G401.6 (cell line): Measurements from ENCODE around the gene TBL1Y.
"Not testable (repeated sequence)": the region's sequence is repeated elsewhere in the genome, so short reads cannot be mapped to it uniquely, and the experiment has no call there.

Source experiments
- FAIRE-seq: peaks from 2 replicates; lab custom pipeline; 2012; peaks lifted over from hg19 to GRCh38; lab: Jason Lieb, UNC

The TBL1Y gene

DNA sequence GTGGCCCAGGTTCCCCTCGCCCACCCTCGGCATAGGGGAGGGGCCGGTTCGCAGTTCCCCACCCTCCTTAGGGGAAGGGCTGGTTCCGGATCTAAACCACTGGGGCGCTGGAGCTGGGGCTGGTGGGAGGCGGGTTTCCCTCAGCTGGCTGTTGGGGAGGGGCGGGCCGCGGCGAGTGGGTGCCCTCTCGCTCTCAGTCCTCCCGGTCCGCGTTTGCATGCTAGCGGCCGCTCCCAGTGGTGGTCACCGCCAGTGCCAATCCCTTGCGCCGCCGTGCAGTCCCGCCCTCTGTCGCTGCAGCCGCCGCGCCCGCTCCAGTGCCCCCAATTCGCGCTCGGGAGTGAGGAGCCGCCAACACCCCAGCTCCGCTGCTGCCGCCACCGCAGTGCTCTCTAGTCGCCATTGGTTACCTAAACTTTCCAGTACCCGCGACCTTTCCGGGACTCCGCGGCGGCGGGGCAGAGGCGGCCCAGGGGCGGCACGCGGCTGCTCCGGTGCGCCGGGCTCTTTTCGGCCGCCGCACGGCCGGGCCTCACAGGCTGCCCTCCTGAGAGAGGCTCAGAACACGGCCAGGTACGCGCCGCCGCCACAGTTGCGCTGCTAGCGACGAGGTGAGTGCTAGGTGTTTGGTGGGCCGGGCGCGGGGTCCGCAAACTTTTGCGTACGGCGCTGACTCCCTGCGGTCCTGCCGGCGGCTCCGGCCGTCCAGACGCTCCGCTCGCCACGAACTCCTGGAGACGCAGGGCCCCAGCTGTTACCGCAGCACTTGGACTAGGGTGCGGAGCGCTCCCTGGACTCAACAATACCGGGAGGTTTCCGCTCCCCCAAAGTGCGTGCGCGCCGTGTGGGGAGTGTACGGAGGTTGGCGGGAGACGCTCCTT, at the start of gene TBL1Y:
Gene TBL1Y, plus strand, starts transcription at position 326 of the 881 bp plus-strand sequence. CDS start 114,388 bp downstream, outside the sequence.
- FAIRE-seq, result no peak

DNA sequence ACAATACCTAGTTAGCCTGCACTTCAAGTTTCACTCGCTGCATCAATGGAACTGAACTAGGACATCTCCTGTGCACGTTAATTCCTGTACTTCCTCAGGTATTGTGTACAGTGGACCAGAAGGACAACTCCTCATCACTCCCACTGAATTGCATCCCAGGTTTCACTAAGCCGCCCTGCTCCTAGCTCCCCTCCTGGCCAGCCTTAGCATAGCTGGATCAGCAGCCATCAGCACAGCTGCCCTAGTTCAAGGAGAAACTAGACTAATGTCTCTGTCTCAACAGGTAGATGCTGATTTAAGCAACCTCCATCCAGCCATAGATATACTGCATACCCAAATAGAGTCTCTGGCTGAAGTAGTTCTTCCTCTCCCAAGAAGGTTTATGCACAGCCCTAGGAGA, 16.0 kb upstream of the TBL1Y start:
- no peak for FAIRE-seq

DNA sequence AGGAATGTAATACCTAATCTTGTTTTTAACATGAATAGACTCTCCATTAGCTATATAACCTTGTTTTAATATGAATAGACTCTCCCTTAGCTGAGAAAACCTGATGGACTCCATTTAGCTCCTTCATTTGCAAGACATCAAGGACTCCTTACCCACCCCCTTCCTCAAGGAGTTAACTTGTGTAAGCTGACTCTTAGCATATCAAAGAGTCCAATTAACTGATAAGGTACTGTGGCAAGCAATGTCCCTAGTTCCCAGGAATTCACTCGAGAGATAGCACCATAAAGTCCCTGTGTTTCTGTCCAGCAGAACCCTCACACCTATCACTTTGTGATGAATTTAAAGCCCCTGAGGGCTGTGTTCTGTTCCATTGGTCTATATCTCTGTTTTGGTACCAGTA, 15.3 kb upstream of the TBL1Y start:
- FAIRE-seq, result no peak

DNA sequence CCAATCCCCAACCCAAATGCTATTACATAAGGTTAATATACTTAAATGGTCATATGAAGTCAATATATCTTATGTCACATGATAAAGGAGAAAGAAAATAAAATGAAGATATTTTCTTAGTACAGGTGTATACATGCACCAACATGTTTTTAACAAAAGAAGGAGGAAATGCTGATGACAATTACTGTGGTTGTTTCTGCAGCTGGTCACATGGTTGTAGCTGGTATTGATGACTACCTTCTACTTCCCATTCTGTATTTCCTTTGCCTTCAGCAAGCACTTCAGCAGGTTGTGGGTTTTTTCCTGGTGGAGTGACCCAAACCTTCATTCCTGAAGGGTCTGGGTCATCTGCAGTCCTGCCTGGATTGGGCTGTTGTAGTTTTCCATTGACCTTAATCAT, 8.4 kb upstream of the TBL1Y start:
- not testable (repeated sequence) for FAIRE-seq

DNA sequence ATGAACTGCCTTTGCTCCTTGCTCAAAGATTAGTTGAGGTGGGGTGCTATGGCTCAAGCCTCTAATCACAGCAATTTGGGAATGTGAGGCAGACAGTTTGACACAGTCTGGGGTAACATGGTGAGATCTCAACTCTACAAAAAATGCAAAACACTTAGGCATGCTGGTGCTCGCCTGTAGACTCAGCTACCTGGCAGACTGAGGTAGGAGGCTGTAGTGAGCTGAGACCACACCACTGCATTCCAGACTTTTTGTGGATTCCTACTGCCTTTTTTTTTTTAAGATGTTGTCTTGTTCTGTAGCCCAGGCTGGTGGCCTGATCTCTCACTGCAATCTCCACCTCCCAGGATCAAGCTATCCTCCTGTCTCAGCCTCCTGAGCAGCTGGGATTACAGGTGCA, 2.9 kb upstream of the TBL1Y start:
- no peak for FAIRE-seq

DNA sequence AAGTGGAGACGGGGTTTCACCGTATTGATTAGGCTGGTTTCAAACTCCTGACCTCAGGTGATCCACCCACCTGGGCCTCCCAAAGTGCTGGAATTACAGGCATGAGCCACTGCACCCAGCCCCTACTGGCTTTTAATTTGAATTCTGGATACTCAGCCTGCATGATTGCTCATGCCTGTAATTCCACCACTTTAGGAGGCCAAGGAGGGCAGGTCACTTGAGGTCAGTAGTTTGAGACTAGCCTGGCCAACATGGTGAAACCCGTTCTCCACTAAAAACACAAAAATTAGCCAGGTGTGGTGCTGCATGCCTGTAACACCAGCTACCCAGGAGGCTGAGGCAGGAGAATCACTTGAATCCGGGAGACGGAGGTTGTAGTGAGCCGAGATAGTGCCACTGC, 2.5 kb upstream of the TBL1Y start:
- FAIRE-seq, result not testable (repeated sequence)

DNA sequence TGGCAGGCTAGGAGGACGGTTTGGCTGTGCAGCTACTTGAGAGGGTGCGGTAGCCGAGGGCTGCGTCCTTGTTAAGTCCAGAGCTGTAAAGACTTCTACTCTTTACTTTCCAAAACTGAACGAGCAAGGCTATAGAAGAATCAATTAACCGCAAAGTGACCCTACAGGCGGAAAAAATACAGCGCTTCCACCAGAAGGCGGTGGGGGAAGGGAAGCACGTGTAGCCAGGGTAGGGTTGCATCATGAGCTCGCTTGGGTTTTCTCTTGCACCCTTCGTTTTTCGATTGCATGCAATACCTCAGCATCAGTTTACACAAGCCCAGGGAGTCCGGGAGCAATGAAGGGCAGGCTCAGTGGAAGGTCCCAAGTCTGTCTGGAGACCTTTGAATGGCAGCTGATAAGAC, 1.4 kb upstream of the TBL1Y start:
- FAIRE-seq, result no peak

DNA sequence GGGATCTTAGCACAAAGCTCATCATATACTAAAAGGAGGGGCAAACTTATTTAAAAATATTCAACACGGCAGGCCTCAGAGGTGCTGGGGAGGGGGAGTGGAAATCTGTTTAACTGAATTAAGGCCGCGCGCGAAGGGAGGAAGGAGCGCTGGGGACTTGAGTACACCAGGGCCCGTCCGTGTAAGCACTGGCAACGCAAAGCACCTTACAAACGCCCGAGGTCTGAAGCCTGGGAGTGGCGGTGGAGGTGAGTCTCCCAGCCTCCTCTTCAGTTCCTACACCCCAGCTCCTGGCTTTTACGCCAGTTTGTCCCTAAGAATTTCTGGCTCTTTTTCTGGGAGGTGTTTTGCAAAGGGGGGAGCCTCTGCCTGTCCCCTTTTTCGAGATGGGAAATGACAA, 641 bp upstream of the TBL1Y start:
- FAIRE-seq, result no peak

DNA sequence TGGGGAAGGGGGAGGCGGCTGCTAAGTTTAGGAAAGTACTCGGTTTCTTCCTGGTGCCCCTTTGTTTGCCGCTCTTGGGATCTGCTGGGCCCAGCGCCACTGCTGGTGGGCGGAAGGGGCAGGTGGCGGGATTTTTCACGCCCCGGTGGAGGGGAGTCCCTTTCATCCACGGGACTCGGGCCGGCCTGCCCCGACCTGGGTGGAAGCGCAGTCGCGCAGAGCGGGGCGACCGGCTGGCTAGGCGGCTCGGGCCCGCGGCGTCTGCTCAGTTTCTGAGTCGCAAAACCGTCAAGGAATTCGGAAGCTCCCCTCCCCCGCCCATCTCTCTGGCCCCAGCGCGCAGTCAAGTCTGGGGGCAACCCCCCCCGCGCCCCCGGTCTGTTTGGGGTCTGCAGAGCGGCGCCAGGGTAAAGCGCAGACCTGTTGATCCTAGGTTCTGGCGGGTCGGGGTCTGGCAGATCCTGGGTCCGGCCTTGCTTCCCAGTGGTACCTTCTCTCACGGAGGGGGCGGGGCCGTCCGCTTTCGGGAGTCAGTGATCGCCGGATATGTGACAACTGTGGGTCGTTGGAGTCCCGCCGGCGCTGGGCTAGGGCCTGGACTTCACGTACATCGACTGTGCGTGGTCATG, 870 bp downstream of the TBL1Y start, which contains the start of gene AMELY:
Gene AMELY, minus strand, starts transcription at position 500 of the 629 bp plus-strand sequence. CDS start 39,144 bp downstream, outside the sequence.
- no peak for FAIRE-seq

DNA sequence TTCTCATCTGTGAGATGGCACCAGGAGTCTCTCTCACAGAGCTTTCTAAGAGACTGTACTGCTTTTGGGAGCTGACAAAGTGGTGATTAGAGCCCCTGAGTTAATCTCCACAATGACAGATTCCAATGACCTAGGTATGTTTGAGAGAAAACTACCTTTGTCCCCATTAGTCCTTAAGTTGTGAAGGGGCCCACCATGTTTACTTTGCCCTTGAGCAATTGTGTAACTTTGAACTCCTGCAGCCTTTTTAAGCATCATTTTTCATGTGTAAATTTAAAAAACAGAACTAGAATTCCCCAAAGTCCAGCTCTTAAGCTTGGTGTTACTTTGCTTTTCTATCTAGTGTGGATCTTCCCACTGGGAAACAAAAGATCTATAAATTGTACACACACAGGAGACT, 2.9 kb downstream of the TBL1Y start:
- no peak for FAIRE-seq

DNA sequence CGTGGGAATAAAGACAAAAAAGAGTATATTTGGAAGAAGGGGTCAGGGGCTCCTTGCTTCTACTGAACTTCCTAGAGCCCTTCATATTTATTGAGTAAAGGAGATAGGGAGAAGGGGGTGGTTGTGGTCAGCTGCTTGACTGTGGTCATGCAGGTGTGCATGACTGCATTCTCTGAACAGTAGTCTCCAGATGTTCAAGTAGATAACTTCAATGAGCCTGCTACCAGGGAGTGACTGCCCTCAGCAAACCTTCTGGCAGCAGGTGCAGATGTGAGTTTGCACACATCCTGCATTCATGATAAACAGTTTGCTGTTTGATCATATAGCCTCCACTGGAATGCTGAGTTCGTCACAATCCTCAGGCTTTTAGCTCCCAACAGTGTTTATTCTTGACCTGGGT, 10.6 kb downstream of the TBL1Y start:
- FAIRE-seq, result no peak

DNA sequence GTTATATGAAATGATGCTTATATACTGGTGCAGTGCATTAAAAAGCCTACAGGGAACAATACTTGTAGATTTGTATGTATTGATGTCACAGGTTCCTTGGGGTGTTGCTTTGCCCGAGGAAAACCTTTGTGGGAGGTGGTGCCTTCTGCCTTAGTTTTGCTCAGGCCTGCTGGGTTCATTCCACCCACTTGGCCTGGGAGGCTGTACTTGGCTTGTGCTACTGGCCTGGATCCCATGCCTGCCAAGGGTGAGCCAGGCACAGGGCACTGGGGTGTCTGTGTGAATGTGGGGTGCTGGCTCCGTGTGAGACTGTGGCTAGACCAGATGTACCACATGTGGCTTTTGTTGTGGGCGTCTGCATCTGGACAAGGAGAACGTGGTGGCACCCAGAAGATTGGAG, 17.8 kb downstream of the TBL1Y start:
- no peak for FAIRE-seq

DNA sequence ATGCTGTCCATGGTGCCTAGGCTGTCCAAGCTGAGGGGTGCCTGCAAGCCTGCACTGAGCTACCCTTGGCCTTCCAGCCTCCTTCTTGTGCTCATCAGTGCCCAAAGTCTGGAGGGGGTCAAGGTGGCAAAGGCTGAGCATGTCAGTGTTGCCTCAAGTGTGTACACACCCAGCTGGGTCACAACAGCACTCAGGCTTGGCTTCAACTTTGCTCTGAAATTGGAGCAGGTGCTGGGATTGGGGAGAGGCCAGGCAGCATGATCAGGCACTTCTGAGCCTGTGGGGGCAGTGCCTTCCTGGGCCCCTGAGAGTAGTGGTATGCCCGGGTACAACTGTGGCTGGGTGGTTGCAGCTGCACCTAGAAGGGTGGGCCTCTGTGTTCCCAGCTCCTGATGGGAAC, 18.7 kb downstream of the TBL1Y start:
- no peak for FAIRE-seq

DNA sequence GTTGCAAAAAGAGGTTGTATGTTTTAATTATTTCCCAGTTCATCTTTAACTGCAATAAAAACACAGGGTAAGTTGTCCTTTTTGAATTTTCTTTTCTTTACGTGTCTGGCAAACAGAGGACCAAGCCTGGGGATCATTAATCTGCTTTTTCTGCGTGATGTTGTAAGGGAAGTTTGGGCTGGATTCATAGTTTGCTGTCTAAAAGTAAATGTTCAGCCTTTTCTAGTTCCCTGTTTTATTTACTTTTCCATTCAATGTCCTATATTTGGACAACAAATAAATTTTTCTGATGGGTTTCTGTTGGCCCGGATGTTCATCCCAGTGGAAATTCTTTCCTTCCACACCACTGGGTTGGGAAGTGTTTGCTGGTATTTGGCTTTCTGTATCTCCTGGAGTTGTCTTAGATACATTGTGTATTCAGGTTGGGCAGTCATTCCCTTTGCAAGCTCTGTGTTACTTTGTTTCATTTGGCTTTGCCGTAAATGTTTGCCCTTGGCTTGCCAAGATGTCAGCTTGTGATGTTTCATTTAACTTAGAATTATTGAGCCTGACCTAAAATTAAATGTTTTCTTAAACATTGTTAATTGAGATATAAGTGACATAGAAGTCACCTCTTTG, 21.4 kb downstream of the TBL1Y start:
- FAIRE-seq, result no peak

DNA sequence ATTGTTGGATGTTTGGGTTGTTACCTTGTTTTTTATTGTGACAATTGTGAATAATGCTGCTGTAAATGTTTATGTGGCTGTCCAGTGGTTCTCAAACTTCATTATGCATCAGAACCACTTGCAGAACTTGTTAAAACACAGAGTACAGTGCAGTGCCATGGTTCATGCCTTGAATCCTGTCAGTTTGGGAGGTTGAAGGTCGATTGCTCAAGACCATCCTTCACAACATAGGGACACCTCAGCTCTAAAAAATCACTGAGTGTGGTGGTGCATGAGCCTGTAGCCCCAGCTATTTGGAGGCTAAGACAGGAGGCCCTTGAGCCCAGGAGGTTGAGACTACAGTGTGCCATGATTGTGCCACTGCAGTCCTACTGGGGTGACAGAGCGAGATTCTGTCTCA, 25.0 kb downstream of the TBL1Y start:
- no peak for FAIRE-seq

DNA sequence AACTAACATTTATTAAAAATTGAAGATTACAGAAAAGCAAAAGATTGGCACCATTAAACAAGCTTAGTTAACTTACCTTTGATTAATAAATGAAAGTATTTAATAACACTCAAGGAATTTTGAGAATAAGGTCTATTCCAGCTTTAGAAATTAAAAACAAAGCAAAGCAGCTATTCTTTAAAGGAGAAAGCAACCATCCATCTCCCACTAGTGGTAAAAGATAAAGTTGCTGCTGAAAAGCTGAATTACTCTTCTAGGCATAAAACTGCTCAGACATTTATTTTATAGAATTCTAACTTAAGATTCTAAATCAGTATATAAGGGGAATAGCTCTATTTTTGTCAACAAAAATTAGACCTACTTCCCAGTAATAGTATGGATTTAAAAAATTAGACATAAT, 37.2 kb downstream of the TBL1Y start:
- FAIRE-seq, result no peak

DNA sequence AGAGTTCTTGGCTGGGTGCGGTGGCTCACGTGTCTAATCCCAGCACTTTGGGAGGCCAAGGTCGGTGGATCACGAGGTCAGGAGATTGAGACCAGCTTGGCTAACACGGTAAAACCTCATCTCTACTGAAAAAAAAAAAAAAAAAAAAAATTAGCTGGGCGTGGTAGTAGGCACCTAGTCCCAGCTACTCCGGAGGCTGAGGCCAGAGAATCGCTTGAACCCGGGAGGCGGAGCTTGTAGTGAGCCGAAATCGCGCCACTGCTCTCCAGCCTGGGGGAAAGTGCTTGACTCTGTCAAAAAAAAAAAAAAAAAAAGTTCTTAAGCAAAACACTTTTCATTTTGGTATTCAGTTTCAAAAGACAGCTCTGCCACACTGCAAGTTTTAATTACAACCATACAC, 37.9 kb downstream of the TBL1Y start:
- no peak for FAIRE-seq

DNA sequence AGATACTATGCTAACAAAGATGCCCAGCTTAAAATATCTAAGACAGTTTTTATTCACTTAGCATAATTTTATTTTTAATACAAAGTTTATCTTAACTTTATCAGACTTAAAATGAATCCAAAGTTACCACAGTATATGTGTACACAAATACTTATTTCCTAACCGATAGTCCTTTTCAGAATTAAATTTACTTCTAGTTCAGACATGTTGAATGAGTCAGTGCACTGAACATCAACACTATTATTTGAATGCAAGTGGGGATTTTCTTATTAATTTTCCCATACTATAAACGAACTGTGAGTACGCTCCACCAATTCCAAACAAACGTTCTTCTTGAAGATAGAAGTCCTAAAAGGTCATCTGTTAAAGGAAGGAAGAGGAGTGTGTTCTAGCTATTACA, 39.5 kb downstream of the TBL1Y start:
- no peak for FAIRE-seq

DNA sequence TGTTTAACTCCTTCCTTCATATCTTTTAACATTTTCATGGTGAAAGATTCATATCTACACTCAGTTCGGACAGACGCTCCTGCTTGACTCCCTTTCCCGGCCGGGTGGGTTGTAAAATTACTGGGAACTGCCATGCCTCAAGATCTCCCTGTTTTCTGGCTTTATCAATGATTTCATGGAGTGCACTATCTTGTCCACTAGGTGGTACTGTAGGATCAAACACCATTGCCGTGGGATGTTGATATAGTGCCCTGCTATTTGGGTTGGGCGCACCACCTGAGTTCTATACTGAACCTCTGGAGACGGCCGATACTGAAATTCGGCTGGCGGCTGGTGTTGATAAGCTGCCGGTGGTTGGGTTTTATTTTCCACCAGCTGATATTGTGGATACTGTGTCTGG, 54.2 kb downstream of the TBL1Y start:
- FAIRE-seq, result no peak

DNA sequence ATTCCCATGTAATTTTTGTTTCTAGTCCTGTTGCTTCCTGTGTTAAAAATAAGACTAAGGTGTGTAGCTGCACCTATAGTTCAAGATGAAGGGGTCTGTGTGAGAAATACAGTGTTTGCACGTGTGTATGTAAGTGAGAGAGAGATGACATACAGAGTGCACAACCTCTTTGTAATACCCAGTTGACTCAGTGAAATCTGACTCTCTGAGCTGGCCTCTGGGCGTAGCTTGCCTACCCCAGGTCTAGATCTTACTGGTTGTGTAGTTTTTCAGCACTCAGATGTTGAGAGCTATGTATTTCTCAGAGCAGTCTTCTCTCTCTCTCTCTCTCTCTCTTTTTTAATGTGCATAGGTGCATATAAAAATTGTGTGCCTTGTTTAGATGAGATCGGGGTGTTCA, 56.0 kb downstream of the TBL1Y start:
- no peak for FAIRE-seq

DNA sequence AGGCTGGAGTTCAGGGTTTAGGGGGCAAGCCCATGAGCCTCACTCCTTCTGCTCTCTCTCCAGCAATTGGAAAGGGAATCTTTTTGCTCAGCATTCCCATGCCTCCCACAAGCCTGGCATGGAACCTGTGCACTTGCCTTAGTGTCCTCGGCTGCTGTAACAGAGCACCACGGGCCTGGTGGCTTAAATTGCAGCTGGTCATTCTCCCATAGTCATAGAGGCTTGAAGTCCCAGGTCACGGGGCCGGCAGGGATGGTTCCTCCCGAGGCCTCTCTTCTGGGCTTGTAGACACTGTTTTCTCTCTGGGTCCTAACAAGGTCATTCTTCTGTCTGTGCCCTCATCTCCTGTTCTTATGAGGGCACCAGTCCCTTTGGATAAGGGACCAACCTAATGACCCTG, 57.2 kb downstream of the TBL1Y start:
- no peak for FAIRE-seq

DNA sequence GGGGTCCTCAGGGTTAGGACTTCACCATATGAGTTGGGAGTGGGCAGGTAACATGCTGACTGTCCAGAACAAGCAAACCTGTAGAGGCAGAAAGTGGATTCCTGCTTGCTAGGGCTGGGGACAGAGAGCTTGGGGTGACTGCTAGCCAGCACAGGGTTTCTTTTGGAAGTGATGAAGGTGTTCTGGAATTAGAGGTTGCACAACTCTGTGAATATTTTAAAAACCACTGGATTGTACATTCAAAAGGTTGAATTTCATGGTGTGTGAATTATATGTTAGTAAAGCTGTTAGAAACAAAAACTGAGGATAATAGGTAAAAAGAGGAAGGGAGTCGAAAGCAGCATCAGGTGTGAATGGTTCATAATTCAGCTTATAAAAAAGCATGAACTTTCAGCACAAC, 57.7 kb downstream of the TBL1Y start:
- no peak for FAIRE-seq

DNA sequence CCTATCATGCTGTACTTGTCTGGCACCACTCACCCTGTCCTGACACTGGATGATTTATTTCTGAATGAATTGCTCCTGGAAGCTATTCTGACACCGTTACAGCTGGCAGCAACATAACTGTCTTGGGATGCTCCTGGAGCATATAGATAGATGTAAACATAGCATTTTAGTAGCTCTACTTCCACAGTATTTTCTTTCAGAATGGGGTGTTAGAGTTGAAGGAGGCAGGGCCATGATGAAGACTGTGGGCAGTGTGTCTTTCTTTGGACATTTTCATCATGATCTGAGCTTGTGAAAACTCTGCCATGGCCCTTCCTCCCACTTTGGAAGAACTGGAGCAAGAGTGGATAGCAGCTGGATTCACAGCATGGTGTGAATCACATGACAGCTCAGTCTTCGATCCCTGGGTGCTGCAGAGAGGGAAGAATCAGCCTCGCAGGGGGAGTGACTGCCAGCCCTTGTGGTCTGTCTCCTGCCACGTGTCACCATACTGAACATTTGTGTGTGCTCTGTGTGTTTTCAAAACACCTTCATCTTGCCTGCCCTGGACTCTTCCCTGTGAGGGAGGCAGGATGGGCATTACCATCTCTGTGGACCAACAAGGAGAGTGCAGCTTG, 61.9 kb downstream of the TBL1Y start:
- FAIRE-seq, result no peak
